ENCODE measurements around the gene BCO2. TPM values are rescaled to one million over a fixed set of nuclear protein-coding genes. Genes with fewer than 3 reads are reported as not detected.
"Not testable (repeated sequence)": the region's sequence is repeated elsewhere in the genome, so short reads cannot be mapped to it uniquely, and the experiment has no call there.

Gene BCO2
- total RNA-seq, 4 donors from 2014 or later: 4.4 to 33.6 (median 18.3) TPM

GRCh38 chr11:112179601-112180000 is 4.3 kb downstream of the BCO2 start:
- DNase-seq (ENCODE audit: low spot score) (no peak), ATAC-seq (ENCODE audit: low FRiP score) (no peak)

GRCh38 chr11:112182867-112183266 is 7.6 kb downstream of the BCO2 start:
- ATAC-seq (ENCODE audit: low FRiP score): no peak
- DNase-seq (ENCODE audit: low spot score): no peak
- no peak for TF ChIP-seq CTCF (IDR thresholded peaks at IDR 0.05)

More at GRCh38 chr11:112179601-112180000, 4.3 kb downstream of the BCO2 start:
- TF ChIP-seq CTCF (IDR thresholded peaks at IDR 0.05): no peak

- ATAC-seq (ENCODE audit: low FRiP score) (no peak), DNase-seq (ENCODE audit: low spot score) (no peak)
- TF ChIP-seq CTCF (IDR thresholded peaks at IDR 0.05): no peak
Measured at GRCh38 chr11:112185883-112186282, 10.6 kb downstream of the BCO2 start.

GRCh38 chr11:112186304-112186703 is 11.0 kb downstream of the BCO2 start:
- ATAC-seq (ENCODE audit: low FRiP score): no peak
- no peak for TF ChIP-seq CTCF (IDR thresholded peaks at IDR 0.05)
- DNase-seq (ENCODE audit: low spot score): no peak

- ATAC-seq (ENCODE audit: low FRiP score): peak; percentile 69
- DNase-seq (ENCODE audit: low spot score): not testable (repeated sequence)
Measured at GRCh38 chr11:112195113-112195512, 19.8 kb downstream of the BCO2 start.

GRCh38 chr11:112195951-112196351 is 20.6 kb downstream of the BCO2 start:
- DNase-seq (ENCODE audit: low spot score) (no peak), ATAC-seq (ENCODE audit: low FRiP score) (peak; percentile 85)
- no peak for TF ChIP-seq CTCF (IDR thresholded peaks at IDR 0.05)

- DNase-seq (ENCODE audit: low spot score): no peak
- no peak for TF ChIP-seq CTCF (IDR thresholded peaks at IDR 0.05)
- ATAC-seq (ENCODE audit: low FRiP score): no peak
Measured at GRCh38 chr11:112196519-112197087, 21.3 kb downstream of the BCO2 start.

- ATAC-seq (ENCODE audit: low FRiP score); DNase-seq (ENCODE audit: low spot score): not testable (repeated sequence)
Measured at GRCh38 chr11:112199101-112199500, 23.8 kb downstream of the BCO2 start.
